ENCODE data around the gene IL34.

The IL34 gene

DNA sequence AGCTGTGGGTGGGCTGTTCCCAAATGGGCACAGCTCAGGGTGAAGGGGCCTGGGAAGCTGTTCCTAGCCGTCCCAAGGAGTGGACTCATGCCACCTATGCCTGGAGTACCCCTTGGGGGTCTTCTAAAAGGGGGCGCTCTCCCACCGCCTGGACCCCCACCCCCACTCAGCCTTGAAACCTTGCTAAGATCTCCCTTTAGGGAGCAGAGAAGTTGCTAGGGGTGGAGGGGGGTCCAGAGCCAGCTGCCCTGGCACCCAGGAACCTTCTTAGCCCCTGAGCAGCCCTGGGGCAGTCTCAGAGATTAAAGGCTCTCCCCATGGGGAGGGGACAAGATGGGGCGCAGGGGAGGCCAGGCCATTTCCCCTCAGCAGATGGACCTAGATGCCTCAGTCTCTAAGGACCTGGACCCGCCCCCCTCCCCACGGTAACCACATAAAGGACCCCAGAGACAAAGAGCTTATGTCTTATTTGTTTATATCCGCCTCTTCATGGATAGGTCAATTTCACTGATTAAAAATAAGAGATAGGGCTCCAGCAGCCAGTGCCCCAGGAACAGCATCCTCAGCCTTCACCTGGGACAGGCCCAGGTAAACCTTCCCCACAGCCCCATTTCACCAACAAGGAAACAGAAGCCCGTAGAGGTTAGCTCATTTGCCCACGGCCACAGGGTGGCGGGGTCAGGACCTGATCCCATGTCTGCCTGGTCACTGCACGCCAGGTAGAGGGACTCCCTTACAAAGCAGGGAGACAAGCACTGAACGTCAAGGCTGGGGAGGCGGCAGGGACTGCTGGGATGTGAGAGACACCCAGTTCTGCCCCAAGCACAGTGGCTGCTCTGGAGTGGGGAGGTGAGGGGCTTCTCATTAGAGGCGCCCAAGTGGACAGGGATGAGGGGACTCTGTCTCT is 36.1 kb downstream of the IL34 start:
- Histone ChIP-seq H3F3A (ENCODE audit: insufficient read depth, low read length) (no peaks in the 10 kb centered on the region), H4K20me1 (ENCODE audit: insufficient read depth, low read length) (no peaks in the 10 kb centered on the region), H3K4me3 (ENCODE audit: low read depth, low read length, poor library complexity, severe bottlenecking) (no peak overlapping the region), H3K27me3 (ENCODE audit: insufficient read depth, low read length) (no peaks in the 10 kb centered on the region), H3K79me2 (ENCODE audit: insufficient read depth, low read length) (no peaks in the 10 kb centered on the region), H3K4me2 (ENCODE audit: low read length) (no peak overlapping the region), H3K4me1 (ENCODE audit: insufficient read depth, low read length, severe bottlenecking) (peaks cover 5% of the 10 kb centered on the region), H2AFZ (ENCODE audit: low read length) (no peak overlapping the region), H3K27ac (ENCODE audit: low read depth, low read length, poor library complexity, severe bottlenecking) (no peak overlapping the region), H3K9me3 (ENCODE audit: low read length) (no peaks in the 10 kb centered on the region), H3K9ac (ENCODE audit: low read length) (no peak overlapping the region), H3K9me2 (ENCODE audit: low read depth, low read length) (no peaks in the 10 kb centered on the region), H3K36me3 (ENCODE audit: insufficient read depth, low read length) (no peaks in the 10 kb centered on the region)
- TF ChIP-seq EZH2 (IDR thresholded peaks at IDR 0.05; ENCODE audit: borderline replicate concordance, low read length): no peak
- TF ChIP-seq, protein P1, sequence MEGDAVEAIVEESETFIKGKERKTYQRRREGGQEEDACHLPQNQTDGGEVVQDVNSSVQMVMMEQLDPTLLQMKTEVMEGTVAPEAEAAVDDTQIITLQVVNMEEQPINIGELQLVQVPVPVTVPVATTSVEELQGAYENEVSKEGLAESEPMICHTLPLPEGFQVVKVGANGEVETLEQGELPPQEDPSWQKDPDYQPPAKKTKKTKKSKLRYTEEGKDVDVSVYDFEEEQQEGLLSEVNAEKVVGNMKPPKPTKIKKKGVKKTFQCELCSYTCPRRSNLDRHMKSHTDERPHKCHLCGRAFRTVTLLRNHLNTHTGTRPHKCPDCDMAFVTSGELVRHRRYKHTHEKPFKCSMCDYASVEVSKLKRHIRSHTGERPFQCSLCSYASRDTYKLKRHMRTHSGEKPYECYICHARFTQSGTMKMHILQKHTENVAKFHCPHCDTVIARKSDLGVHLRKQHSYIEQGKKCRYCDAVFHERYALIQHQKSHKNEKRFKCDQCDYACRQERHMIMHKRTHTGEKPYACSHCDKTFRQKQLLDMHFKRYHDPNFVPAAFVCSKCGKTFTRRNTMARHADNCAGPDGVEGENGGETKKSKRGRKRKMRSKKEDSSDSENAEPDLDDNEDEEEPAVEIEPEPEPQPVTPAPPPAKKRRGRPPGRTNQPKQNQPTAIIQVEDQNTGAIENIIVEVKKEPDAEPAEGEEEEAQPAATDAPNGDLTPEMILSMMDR (IDR thresholded peaks at IDR 0.05; ENCODE audit: low read length): no peak

DNA sequence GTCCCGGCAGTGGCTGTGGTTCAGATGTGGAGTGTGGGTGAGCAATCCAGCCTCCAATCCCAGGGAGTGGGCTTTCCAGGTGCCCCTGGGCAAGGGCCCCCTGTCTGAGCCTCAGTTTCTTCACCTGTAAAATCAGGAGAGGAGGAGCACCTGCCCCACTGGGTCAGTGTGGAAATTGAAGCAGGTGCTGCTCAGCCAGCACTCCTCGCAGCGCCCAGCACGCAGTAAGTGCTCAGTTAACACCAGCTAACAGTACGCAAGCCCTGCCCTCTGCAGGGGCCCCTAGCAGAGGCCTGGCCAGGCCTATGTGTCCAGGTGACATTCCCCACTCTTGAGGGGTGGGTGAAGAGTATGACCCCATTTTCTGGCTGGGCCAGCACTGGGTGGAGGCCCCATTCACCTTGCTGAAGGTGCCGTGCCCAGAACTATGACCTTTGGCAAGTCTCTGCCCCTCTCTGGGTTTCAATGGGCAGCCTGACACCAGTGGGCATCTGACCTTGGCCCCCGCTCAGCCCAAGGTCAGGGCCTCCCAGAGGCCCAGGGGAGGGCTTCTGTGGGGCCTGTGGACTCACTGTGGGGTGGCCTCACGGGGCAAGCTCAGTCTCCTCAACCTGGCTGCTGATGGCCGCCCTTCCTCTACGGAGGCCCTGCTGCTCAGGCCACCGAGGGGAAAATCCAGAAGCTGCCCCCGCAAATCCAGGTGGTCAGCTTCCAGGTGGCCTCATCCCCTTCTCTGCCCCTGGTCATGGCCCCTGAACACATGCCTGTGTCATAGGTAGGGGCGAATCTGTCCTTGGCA is 37.0 kb downstream of the IL34 start:
- Histone ChIP-seq H3K27ac (ENCODE audit: low read depth, low read length, poor library complexity, severe bottlenecking) (no peak overlapping the region), H4K20me1 (ENCODE audit: insufficient read depth, low read length) (no peaks in the 10 kb centered on the region)

More for the DNA sequence above, 37.0 kb downstream of the IL34 start:
- peaks cover 5% of the 10 kb centered on the region for H3K4me1 ChIP-seq (ENCODE audit: insufficient read depth, low read length, severe bottlenecking)
- no peak overlapping the region for H3K4me3 ChIP-seq (ENCODE audit: low read depth, low read length, poor library complexity, severe bottlenecking)
- H2AFZ ChIP-seq (ENCODE audit: low read length): no peak overlapping the region
- H3K9me2 ChIP-seq (ENCODE audit: low read depth, low read length): no peaks in the 10 kb centered on the region
- TF ChIP-seq, protein P1 (IDR thresholded peaks at IDR 0.05; ENCODE audit: low read length): no peak
- no peak for TF ChIP-seq EZH2 (IDR thresholded peaks at IDR 0.05; ENCODE audit: borderline replicate concordance, low read length)
- no peak overlapping the region for H3K4me2 ChIP-seq (ENCODE audit: low read length)
- H3K36me3 ChIP-seq (ENCODE audit: insufficient read depth, low read length): no peaks in the 10 kb centered on the region
- no peaks in the 10 kb centered on the region for H3K27me3 ChIP-seq (ENCODE audit: insufficient read depth, low read length)
- no peak overlapping the region for H3K9ac ChIP-seq (ENCODE audit: low read length)
- H3K9me3 ChIP-seq (ENCODE audit: low read length): no peaks in the 10 kb centered on the region
- H3K79me2 ChIP-seq (ENCODE audit: insufficient read depth, low read length): no peaks in the 10 kb centered on the region
- no peaks in the 10 kb centered on the region for H3F3A ChIP-seq (ENCODE audit: insufficient read depth, low read length)

All from OCI-LY1 (cell line).